ENCODE results near the gene CNN1.
A peak's percentile ranks its signal among the peaks of the same experiment; 100 is the strongest.

Gene CNN1

GRCh38 chr19:11506101-11506555 lies 32.5 kb upstream of the CNN1 start:
- peak overlapping the region; percentile 53 for H3K4me3 ChIP-seq (ENCODE audit: low read depth, low read length)
- no peak for DNase-seq (ENCODE audit: low read depth)
- TF ChIP-seq POLR2A (IDR thresholded peaks at IDR 0.05; ENCODE audit: extremely low read depth, insufficient read length) (no peak), MYC (IDR thresholded peaks at IDR 0.05; ENCODE audit: low read depth, low read length) (no peak), MAX (IDR thresholded peaks at IDR 0.05; ENCODE audit: low read depth, low read length) (no peak), CTCF (IDR thresholded peaks at IDR 0.05; ENCODE audit: low read depth, low read length) (no peak)

- no peak overlapping the region for H3K4me3 ChIP-seq (ENCODE audit: low read depth, low read length)
- no peak for DNase-seq (ENCODE audit: low read depth)
- TF ChIP-seq MYC (IDR thresholded peaks at IDR 0.05; ENCODE audit: low read depth, low read length) = no peak
- no peak for TF ChIP-seq MAX (IDR thresholded peaks at IDR 0.05; ENCODE audit: low read depth, low read length)
- TF ChIP-seq CTCF (IDR thresholded peaks at IDR 0.05; ENCODE audit: low read depth, low read length) = no peak
- TF ChIP-seq POLR2A (IDR thresholded peaks at IDR 0.05; ENCODE audit: extremely low read depth, insufficient read length) = no peak
Measured at GRCh38 chr19:11506967-11507366, 31.7 kb upstream of the CNN1 start.

- H3K4me3 ChIP-seq (ENCODE audit: low read depth, low read length) = no peak overlapping the region
- DNase-seq (ENCODE audit: low read depth) = no peak
- TF ChIP-seq MAX (IDR thresholded peaks at IDR 0.05; ENCODE audit: low read depth, low read length) = no peak
- TF ChIP-seq POLR2A (IDR thresholded peaks at IDR 0.05; ENCODE audit: extremely low read depth, insufficient read length) = no peak
- TF ChIP-seq MYC (IDR thresholded peaks at IDR 0.05; ENCODE audit: low read depth, low read length) = no peak
- TF ChIP-seq CTCF (IDR thresholded peaks at IDR 0.05; ENCODE audit: low read depth, low read length) = no peak
Measured at GRCh38 chr19:11507370-11508078, 31.1 kb upstream of the CNN1 start.

- no peak for DNase-seq (ENCODE audit: low read depth)
- H3K4me3 ChIP-seq (ENCODE audit: low read depth, low read length) = no peak overlapping the region
- TF ChIP-seq POLR2A (IDR thresholded peaks at IDR 0.05; ENCODE audit: extremely low read depth, insufficient read length) = no peak
- no peak for TF ChIP-seq MAX (IDR thresholded peaks at IDR 0.05; ENCODE audit: low read depth, low read length)
- TF ChIP-seq MYC (IDR thresholded peaks at IDR 0.05; ENCODE audit: low read depth, low read length) = no peak
- TF ChIP-seq CTCF (IDR thresholded peaks at IDR 0.05; ENCODE audit: low read depth, low read length) = no peak
Measured at GRCh38 chr19:11510444-11510843, 28.2 kb upstream of the CNN1 start.

GRCh38 chr19:11513946-11514345 lies 24.7 kb upstream of the CNN1 start:
- no peak for DNase-seq (ENCODE audit: low read depth)
- H3K4me3 ChIP-seq (ENCODE audit: low read depth, low read length) = no peak overlapping the region

More at GRCh38 chr19:11513946-11514345, 24.7 kb upstream of the CNN1 start:
- TF ChIP-seq MYC (IDR thresholded peaks at IDR 0.05; ENCODE audit: low read depth, low read length) (no peak), POLR2A (IDR thresholded peaks at IDR 0.05; ENCODE audit: extremely low read depth, insufficient read length) (no peak), CTCF (IDR thresholded peaks at IDR 0.05; ENCODE audit: low read depth, low read length) (no peak)

All from NB4 (cell line).